Measurements from ENCODE around the gene PHF1.

- TF ChIP-seq CTCF (IDR thresholded peaks at IDR 0.05) (no peak), EZH2 (IDR thresholded peaks at IDR 0.05; ENCODE audit: borderline replicate concordance, insufficient read depth, low read depth, low read length, poor library complexity, severe bottlenecking) (no peak)
Observed at GRCh38 chr6:33390173-33390572, 20.6 kb upstream of the PHF1 start.

Measured in B cell (primary cell).